OCI-LY7 (cell line): ENCODE measurements around the gene NCLN. TPM values are rescaled to one million over a fixed set of nuclear protein-coding genes. Genes with fewer than 3 reads are reported as not detected.

Experiments used
- BruUV-seq: library from RNA; stranded (reverse); fragments of 400-500 nt; replicated peaks from 2 replicates; lab custom pipeline; 2021; lab: Mats Ljungman, UMichigan
- CTCF ChIA-PET: fragments of 300-600 bp; sonication (Branson Sonifier 250); formaldehyde crosslinking; loops from one replicate; lab custom pipeline; 2022; ENCODE audit warnings: antibody characterized with exemption; ENCODE audit not compliant: unreplicated experiment; lab: Charles Lee
- POLR2A ChIA-PET: fragments of 300-600 bp; sonication (Branson Sonifier 250); formaldehyde crosslinking; loops from one replicate; lab custom pipeline; 2022; ENCODE audit warnings: antibody characterized with exemption; lab: Charles Lee
- DNase-seq: peaks from one replicate; pipeline ENCODE4 v3.0.0-alpha.2; 2015; ENCODE audit warnings: low spot score
- H2AFZ ChIP-seq: fragments of 200-600 bp; sonication (generic), shearing (Covaris generic); 2 replicates; pipeline ENCODE4 v1.6.1; 2014; ENCODE audit warnings: mild to moderate bottlenecking, antibody characterized with exemption, low read length, moderate library complexity
- H3K27ac ChIP-seq: fragments of 200-600 bp; sonication (generic); 2 replicates; pipeline ENCODE4 v1.5.1; 2014; ENCODE audit warnings: mixed run types, low read depth, mild to moderate bottlenecking, moderate library complexity, low read length, inconsistent platforms; ENCODE audit not compliant: poor library complexity, severe bottlenecking
- H3K36me3 ChIP-seq: fragments of 200-600 bp; sonication (generic); 2 replicates; pipeline ENCODE4 v1.6.1; 2014; ENCODE audit warnings: mild to moderate bottlenecking, antibody characterized with exemption, low read length, moderate library complexity, mixed read lengths; ENCODE audit not compliant: insufficient read depth
- H3K4me1 ChIP-seq: fragments of 200-600 bp; sonication (generic); 2 replicates; pipeline ENCODE4 v1.5.1; 2014; ENCODE audit warnings: mild to moderate bottlenecking, low read length; ENCODE audit not compliant: insufficient read depth, poor library complexity, severe bottlenecking
- H3K4me2 ChIP-seq: fragments of 200-600 bp; sonication (generic); 2 replicates; pipeline ENCODE4 v1.6.1; 2014; ENCODE audit warnings: mild to moderate bottlenecking, low read length
- H3K4me3 ChIP-seq: fragments of 200-600 bp; sonication (generic); 2 replicates; pipeline ENCODE4 v1.5.1; 2014; ENCODE audit warnings: mild to moderate bottlenecking, low read depth, low read length; ENCODE audit not compliant: poor library complexity, severe bottlenecking
- H3K79me2 ChIP-seq: fragments of 200-600 bp; sonication (generic); 2 replicates; pipeline ENCODE4 v1.6.1; 2016; ENCODE audit warnings: low read depth, mild to moderate bottlenecking, low read length, moderate library complexity, mixed read lengths; ENCODE audit not compliant: insufficient read depth
- H3K9me2 ChIP-seq: fragments of 200-600 bp; sonication (generic); 2 replicates; pipeline ENCODE4 v1.6.1; 2016; ENCODE audit warnings: mild to moderate bottlenecking, low read length, mixed read lengths; ENCODE audit not compliant: insufficient read depth
- H3K9me3 ChIP-seq: fragments of 200-600 bp; sonication (generic); 2 replicates; pipeline ENCODE4 v1.6.1; 2014; ENCODE audit warnings: mild to moderate bottlenecking, mixed run types, low read length, mixed read lengths
- H4K20me1 ChIP-seq: fragments of 200-600 bp; sonication (generic); 2 replicates; pipeline ENCODE4 v1.6.1; 2014; ENCODE audit warnings: mild to moderate bottlenecking, antibody characterized with exemption, low read length, moderate library complexity, mixed read lengths; ENCODE audit not compliant: insufficient read depth
- CTCF ChIP-seq: fragments of 200-600 bp; sonication (generic); conservative IDR thresholded peaks from 2 replicates; pipeline ENCODE4 v1.5.1; 2014; ENCODE audit warnings: mild to moderate bottlenecking, antibody characterized with exemption, low read length, moderate library complexity, mixed read lengths
- EZH2phosphoT487 ChIP-seq: fragments of 200-600 bp; sonication (generic); IDR thresholded peaks from 2 replicates; pipeline ENCODE4 v1.6.1; 2018; ENCODE audit warnings: low read depth, borderline replicate concordance, mild to moderate bottlenecking, mixed run types, antibody characterized with exemption, low read length, moderate library complexity, mixed read lengths
- intact Hi-C: fragments of 100-400 bp; cut with micrococcal nuclease; formaldehyde crosslinking; loops from one replicate; pipeline ENCODE4 v1.10.0; 2022; ENCODE audit not compliant: unreplicated experiment
- total RNA-seq, 2 experiments: library from RNA; depleted of rRNA in 1 of 2; stranded (reverse); fragments of >200 nt in 1 of 2; shearing (Covaris generic) in 1 of 2; gene quantifications; 2 replicates each; pipeline ENCODE4 v1.2.3, GENCODE V29; 2014 to 2022

Gene NCLN
- total RNA-seq, 2 experiments from 2014 or later, result 49.2 to 61.9 TPM

GRCh38 chr19:3145909-3146676 is 39.6 kb upstream of the NCLN start:
- no TSS peak for BruUV-seq
- TF ChIP-seq EZH2phosphoT487 (no peak), CTCF (no peak)
- H3K4me2 ChIP-seq, result peak overlapping the region; percentile 28
- CTCF ChIA-PET, result no interaction called here
- H3K9me2 ChIP-seq, result no peaks in the 10 kb centered on the region
- H3K4me1 ChIP-seq, result peaks cover 20% of the 10 kb centered on the region
- POLR2A ChIA-PET, result no interaction called here
- no peaks in the 10 kb centered on the region for H3K79me2 ChIP-seq
- intact Hi-C loops, result loop anchor here (1.0 kb wide), 1 partner anchor 17 kb away; no protein-coding TSS in a partner anchor
- no peak overlapping the region for H3K27ac ChIP-seq
- H3K36me3 ChIP-seq, result no peaks in the 10 kb centered on the region
- H3K9me3 ChIP-seq, result no peaks in the 10 kb centered on the region
- H4K20me1 ChIP-seq, result no peaks in the 10 kb centered on the region
- no peak overlapping the region for H3K4me3 ChIP-seq
- no peak for DNase-seq
- no peak overlapping the region for H2AFZ ChIP-seq

- H3K27ac ChIP-seq, result no peak overlapping the region
- TF ChIP-seq CTCF (peak; percentile 95), EZH2phosphoT487 (no peak)
- no peaks in the 10 kb centered on the region for H3K9me3 ChIP-seq
- no TSS peak for BruUV-seq
- DNase-seq, result peak; percentile 38
- ChIA-PET CTCF (no interaction called here), POLR2A (interaction anchor here (0.7 kb wide), 1 partner anchor 635 kb away, joined by 3 read pairs; no protein-coding TSS in a partner anchor)
- no peaks in the 10 kb centered on the region for H3K36me3 ChIP-seq
- no peak overlapping the region for H2AFZ ChIP-seq
- H3K4me3 ChIP-seq, result no peak overlapping the region
- intact Hi-C loops, result loop anchor here (1.0 kb wide), 1 partner anchor 17 kb away; no protein-coding TSS in a partner anchor
- H3K4me2 ChIP-seq, result no peak overlapping the region; the same call in 1 of the 2 replicates
- no peaks in the 10 kb centered on the region for H3K79me2 ChIP-seq
- no peaks in the 10 kb centered on the region for H3K9me2 ChIP-seq
- H3K4me1 ChIP-seq, result peaks cover 17% of the 10 kb centered on the region
- no peaks in the 10 kb centered on the region for H4K20me1 ChIP-seq
Observed at GRCh38 chr19:3146677-3147100, 39.0 kb upstream of the NCLN start.

- DNase-seq, result no peak
- POLR2A ChIA-PET, result no interaction called here
- CTCF ChIA-PET, result no interaction called here
- Histone ChIP-seq H3K4me2 (no peak overlapping the region), H3K27ac (no peak overlapping the region), H3K4me3 (no peak overlapping the region), H3K9me3 (no peaks in the 10 kb centered on the region), H3K9me2 (no peaks in the 10 kb centered on the region), H2AFZ (no peak overlapping the region), H4K20me1 (no peaks in the 10 kb centered on the region), H3K79me2 (no peaks in the 10 kb centered on the region), H3K4me1 (peaks cover 12% of the 10 kb centered on the region), H3K36me3 (no peaks in the 10 kb centered on the region)
- TF ChIP-seq EZH2phosphoT487, result no peak
- no peak for TF ChIP-seq CTCF
- BruUV-seq, result no TSS peak
- intact Hi-C loops, result no loop called here
Observed at GRCh38 chr19:3148503-3148902, 37.2 kb upstream of the NCLN start.
